ENCODE measurements around the gene IL25.
"Not testable (repeated sequence)": the region's sequence is repeated elsewhere in the genome, so short reads cannot be mapped to it uniquely, and the experiment has no call there.

The IL25 gene

GRCh38 chr14:23372509-23372908, at the start of gene IL25:
Gene IL25 (plus strand): TSS chr14:23372809.
- DNase-seq (ENCODE audit: extremely low read depth in 1 of 2, low read depth in 1 of 2): no peak

- no peak for DNase-seq (ENCODE audit: extremely low read depth in 1 of 2, low read depth in 1 of 2)
These were observed 48.7 kb upstream of the IL25 start for GRCh38 chr14:23323838-23324454.

GRCh38 chr14:23324455-23324846, 48.2 kb upstream of the IL25 start:
- DNase-seq (ENCODE audit: extremely low read depth in 1 of 2, low read depth in 1 of 2): no peak

GRCh38 chr14:23324993-23325392, 47.6 kb upstream of the IL25 start:
- no peak for DNase-seq (ENCODE audit: extremely low read depth in 1 of 2, low read depth in 1 of 2)

GRCh38 chr14:23325746-23326145, 46.9 kb upstream of the IL25 start:
- DNase-seq (ENCODE audit: extremely low read depth in 1 of 2, low read depth in 1 of 2): not testable (repeated sequence)

GRCh38 chr14:23326491-23327332, 45.9 kb upstream of the IL25 start:
- no peak for DNase-seq (ENCODE audit: extremely low read depth in 1 of 2, low read depth in 1 of 2)

GRCh38 chr14:23327947-23328744, 44.5 kb upstream of the IL25 start:
- DNase-seq (ENCODE audit: extremely low read depth in 1 of 2, low read depth in 1 of 2): peak in 1 of 2 donors; percentile 53

- no peak for DNase-seq (ENCODE audit: extremely low read depth in 1 of 2, low read depth in 1 of 2)
These were observed 37.0 kb upstream of the IL25 start for GRCh38 chr14:23335623-23336022.

GRCh38 chr14:23339506-23340268, 32.9 kb upstream of the IL25 start:
- DNase-seq (ENCODE audit: extremely low read depth in 1 of 2, low read depth in 1 of 2): no peak

GRCh38 chr14:23344481-23344880, 28.1 kb upstream of the IL25 start:
- DNase-seq (ENCODE audit: extremely low read depth in 1 of 2, low read depth in 1 of 2): no peak

GRCh38 chr14:23345987-23346692, 26.5 kb upstream of the IL25 start:
- DNase-seq (ENCODE audit: extremely low read depth in 1 of 2, low read depth in 1 of 2): no peak

GRCh38 chr14:23346693-23347405, 25.8 kb upstream of the IL25 start:
- no peak for DNase-seq (ENCODE audit: extremely low read depth in 1 of 2, low read depth in 1 of 2)

GRCh38 chr14:23347406-23348296, 25.0 kb upstream of the IL25 start:
- DNase-seq (ENCODE audit: extremely low read depth in 1 of 2, low read depth in 1 of 2): no peak

- no peak for DNase-seq (ENCODE audit: extremely low read depth in 1 of 2, low read depth in 1 of 2)
These were observed 24.3 kb upstream of the IL25 start for GRCh38 chr14:23348297-23348655.

- no peak for DNase-seq (ENCODE audit: extremely low read depth in 1 of 2, low read depth in 1 of 2)
These were observed 23.3 kb upstream of the IL25 start for GRCh38 chr14:23349156-23349845.

- DNase-seq (ENCODE audit: extremely low read depth in 1 of 2, low read depth in 1 of 2): no peak
These were observed 20.7 kb upstream of the IL25 start for GRCh38 chr14:23351681-23352505.

Data from stimulated activated CD8-positive, alpha-beta memory T cell treated with anti-CD3 and anti-CD28 coated beads, Interleukin-7, amount 100 ng/mL, for 48 hours (primary cell).